ENCODE data around the gene THSD4.

The THSD4 gene

GRCh38 chr15:71733122-71733521 lies 617.9 kb downstream of the THSD4 start:
- Histone ChIP-seq H3K9me3 (ENCODE audit: severe bottlenecking) (no peaks in the 10 kb centered on the region), H3K4me3 (ENCODE audit: low read depth, low read length) (no peak overlapping the region), H3K27ac (no peak overlapping the region), H3K36me3 (no peaks in the 10 kb centered on the region), H3K27me3 (ENCODE audit: insufficient read depth, low read depth, severe bottlenecking) (no peaks in the 10 kb centered on the region)
- no peak for TF ChIP-seq CTCF (IDR thresholded peaks at IDR 0.05; ENCODE audit: low read depth, low read length)
- DNase-seq, result no peak

GRCh38 chr15:71734709-71735384 lies 619.6 kb downstream of the THSD4 start:
- DNase-seq, result no peak
- no peaks in the 10 kb centered on the region for H3K27me3 ChIP-seq (ENCODE audit: insufficient read depth, low read depth, severe bottlenecking)
- H3K27ac ChIP-seq, result no peak overlapping the region
- H3K36me3 ChIP-seq, result no peaks in the 10 kb centered on the region
- H3K9me3 ChIP-seq (ENCODE audit: severe bottlenecking), result no peaks in the 10 kb centered on the region
- TF ChIP-seq CTCF (IDR thresholded peaks at IDR 0.05; ENCODE audit: low read depth, low read length), result no peak
- no peak overlapping the region for H3K4me3 ChIP-seq (ENCODE audit: low read depth, low read length)

- Histone ChIP-seq H3K27me3 (ENCODE audit: insufficient read depth, low read depth, severe bottlenecking) (no peaks in the 10 kb centered on the region), H3K27ac (no peak overlapping the region), H3K9me3 (ENCODE audit: severe bottlenecking) (no peaks in the 10 kb centered on the region), H3K36me3 (no peaks in the 10 kb centered on the region), H3K4me3 (ENCODE audit: low read depth, low read length) (no peak overlapping the region)
- no peak for DNase-seq
- no peak for TF ChIP-seq CTCF (IDR thresholded peaks at IDR 0.05; ENCODE audit: low read depth, low read length)
Measured at GRCh38 chr15:71735385-71735757, 620.1 kb downstream of the THSD4 start.

- Histone ChIP-seq H3K27ac (no peak overlapping the region), H3K9me3 (ENCODE audit: severe bottlenecking) (no peaks in the 10 kb centered on the region), H3K4me3 (ENCODE audit: low read depth, low read length) (no peak overlapping the region), H3K36me3 (no peaks in the 10 kb centered on the region), H3K27me3 (ENCODE audit: insufficient read depth, low read depth, severe bottlenecking) (no peaks in the 10 kb centered on the region)
- no peak for DNase-seq
- TF ChIP-seq CTCF (IDR thresholded peaks at IDR 0.05; ENCODE audit: low read depth, low read length), result no peak
Measured at GRCh38 chr15:71736286-71736947, 621.1 kb downstream of the THSD4 start.

GRCh38 chr15:71737761-71738160 lies 622.5 kb downstream of the THSD4 start:
- Histone ChIP-seq H3K4me3 (ENCODE audit: low read depth, low read length) (no peak overlapping the region), H3K36me3 (no peaks in the 10 kb centered on the region), H3K27ac (no peak overlapping the region), H3K9me3 (ENCODE audit: severe bottlenecking) (no peaks in the 10 kb centered on the region), H3K27me3 (ENCODE audit: insufficient read depth, low read depth, severe bottlenecking) (no peaks in the 10 kb centered on the region)
- TF ChIP-seq CTCF (IDR thresholded peaks at IDR 0.05; ENCODE audit: low read depth, low read length), result no peak
- no peak for DNase-seq
